ENCODE measurements around the gene CEP170. TPM values are rescaled to one million over a fixed set of nuclear protein-coding genes. Genes with fewer than 3 reads are reported as not detected.
A peak's percentile ranks its signal among the peaks of the same experiment; 100 is the strongest.

CEP170 gene
- total RNA-seq, 1 experiment from 2014 or later: 94.7 TPM

DNA sequence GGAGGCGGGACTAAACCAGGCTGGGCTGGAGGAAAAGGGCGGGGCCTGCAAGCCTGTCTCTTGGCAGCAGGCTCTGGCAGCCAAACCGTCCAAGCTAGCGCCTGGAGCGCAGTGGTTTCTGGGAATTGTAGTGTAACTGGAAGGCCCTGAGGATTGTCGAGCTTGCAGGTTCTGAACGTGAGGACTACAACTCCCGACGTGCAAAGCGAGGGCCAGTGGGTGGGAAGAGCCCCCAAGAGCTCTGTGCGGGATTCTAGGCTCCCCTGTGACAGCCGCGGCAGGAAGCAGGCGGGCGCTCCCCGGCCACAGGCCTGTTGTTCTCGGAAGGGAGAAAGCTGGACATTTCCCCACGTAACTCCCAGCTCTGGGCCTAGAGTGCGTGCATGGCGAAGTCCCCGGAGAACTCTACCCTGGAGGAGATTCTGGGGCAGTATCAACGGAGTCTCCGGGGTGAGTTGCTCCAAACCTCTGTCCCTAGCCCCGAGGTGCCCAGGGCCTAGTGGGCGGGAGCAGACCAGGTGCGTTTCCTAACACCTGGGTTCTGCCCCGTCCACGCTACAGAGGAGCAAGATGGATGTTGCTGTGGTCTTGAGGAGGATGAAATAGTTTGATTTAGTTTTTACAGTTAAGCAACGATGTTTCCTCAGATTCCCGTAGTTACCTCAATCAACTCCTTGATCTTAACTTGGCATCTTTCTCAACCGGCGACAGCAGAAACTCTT, 871 bp upstream of the CEP170 start, which contains the start of gene SDCCAG8:
SDCCAG8 (plus strand) TSS at position 251 of the 722 bp plus-strand sequence; CDS start at position 384, 133 bp downstream.
- H3K4me3 Mint-ChIP-seq: peak within 1 kb of the TSS; percentile 87
- POLR2A ChIA-PET: interaction anchor here (0.6 to 1.2 kb wide), 3 partner anchors 11 to 1047 kb away, joined by 3 read pairs; no protein-coding TSS in a partner anchor
- H3K4me1 Mint-ChIP-seq: peaks cover 27% of the 10 kb centered on the region
- CTCF ChIA-PET: interaction anchor here (0.6 to 1.3 kb wide), 6 partner anchors 9 to 42 kb away, joined by 3 to 4 read pairs (median 3); no protein-coding TSS in a partner anchor
- ATAC-seq (peak; percentile 82), DNase-seq (ENCODE audit: low spot score) (peak; percentile 98)
- H3K27me3 Mint-ChIP-seq (ENCODE audit: low read depth): no peaks in the 10 kb centered on the region
- no peaks in the 10 kb centered on the region for H3K36me3 Mint-ChIP-seq
- H3K9me3 Mint-ChIP-seq: no peaks in the 10 kb centered on the region
- peak within 1 kb of the TSS; percentile 94 for H3K27ac Mint-ChIP-seq
- TF ChIP-seq, protein P1, sequence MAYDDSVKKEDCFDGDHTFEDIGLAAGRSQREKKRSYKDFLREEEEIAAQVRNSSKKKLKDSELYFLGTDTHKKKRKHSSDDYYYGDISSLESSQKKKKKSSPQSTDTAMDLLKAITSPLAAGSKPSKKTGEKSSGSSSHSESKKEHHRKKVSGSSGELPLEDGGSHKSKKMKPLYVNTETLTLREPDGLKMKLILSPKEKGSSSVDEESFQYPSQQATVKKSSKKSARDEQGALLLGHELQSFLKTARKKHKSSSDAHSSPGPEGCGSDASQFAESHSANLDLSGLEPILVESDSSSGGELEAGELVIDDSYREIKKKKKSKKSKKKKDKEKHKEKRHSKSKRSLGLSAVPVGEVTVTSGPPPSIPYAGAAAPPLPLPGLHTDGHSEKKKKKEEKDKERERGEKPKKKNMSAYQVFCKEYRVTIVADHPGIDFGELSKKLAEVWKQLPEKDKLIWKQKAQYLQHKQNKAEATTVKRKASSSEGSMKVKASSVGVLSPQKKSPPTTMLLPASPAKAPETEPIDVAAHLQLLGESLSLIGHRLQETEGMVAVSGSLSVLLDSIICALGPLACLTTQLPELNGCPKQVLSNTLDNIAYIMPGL (CRISPR knock-in tag; IDR thresholded peaks at IDR 0.05): 0 out of 2 replicates have a peak, but pooled peaks have one; percentile 48
- no peak for TF ChIP-seq RORB (CRISPR knock-in tag; IDR thresholded peaks at IDR 0.05)
- TF ChIP-seq ZNF423 (CRISPR knock-in tag; IDR thresholded peaks at IDR 0.05): peak; percentile 99
- no peak for TF ChIP-seq ZNF416 (CRISPR knock-in tag; IDR thresholded peaks at IDR 0.05)
- no peak for TF ChIP-seq ZNF671 (CRISPR knock-in tag; IDR thresholded peaks at IDR 0.05)
- no peak for TF ChIP-seq SMAD3 (CRISPR knock-in tag; IDR thresholded peaks at IDR 0.05; ENCODE audit: borderline replicate concordance)
- no peak for TF ChIP-seq NFYB (CRISPR knock-in tag; conservative IDR thresholded peaks at IDR 0.05; ENCODE audit: low read depth)
- TF ChIP-seq, protein P2, sequence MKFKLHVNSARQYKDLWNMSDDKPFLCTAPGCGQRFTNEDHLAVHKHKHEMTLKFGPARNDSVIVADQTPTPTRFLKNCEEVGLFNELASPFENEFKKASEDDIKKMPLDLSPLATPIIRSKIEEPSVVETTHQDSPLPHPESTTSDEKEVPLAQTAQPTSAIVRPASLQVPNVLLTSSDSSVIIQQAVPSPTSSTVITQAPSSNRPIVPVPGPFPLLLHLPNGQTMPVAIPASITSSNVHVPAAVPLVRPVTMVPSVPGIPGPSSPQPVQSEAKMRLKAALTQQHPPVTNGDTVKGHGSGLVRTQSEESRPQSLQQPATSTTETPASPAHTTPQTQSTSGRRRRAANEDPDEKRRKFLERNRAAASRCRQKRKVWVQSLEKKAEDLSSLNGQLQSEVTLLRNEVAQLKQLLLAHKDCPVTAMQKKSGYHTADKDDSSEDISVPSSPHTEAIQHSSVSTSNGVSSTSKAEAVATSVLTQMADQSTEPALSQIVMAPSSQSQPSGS (CRISPR knock-in tag; IDR thresholded peaks at IDR 0.05; ENCODE audit: borderline replicate concordance, low read depth): no peak
- TF ChIP-seq, protein P3, sequence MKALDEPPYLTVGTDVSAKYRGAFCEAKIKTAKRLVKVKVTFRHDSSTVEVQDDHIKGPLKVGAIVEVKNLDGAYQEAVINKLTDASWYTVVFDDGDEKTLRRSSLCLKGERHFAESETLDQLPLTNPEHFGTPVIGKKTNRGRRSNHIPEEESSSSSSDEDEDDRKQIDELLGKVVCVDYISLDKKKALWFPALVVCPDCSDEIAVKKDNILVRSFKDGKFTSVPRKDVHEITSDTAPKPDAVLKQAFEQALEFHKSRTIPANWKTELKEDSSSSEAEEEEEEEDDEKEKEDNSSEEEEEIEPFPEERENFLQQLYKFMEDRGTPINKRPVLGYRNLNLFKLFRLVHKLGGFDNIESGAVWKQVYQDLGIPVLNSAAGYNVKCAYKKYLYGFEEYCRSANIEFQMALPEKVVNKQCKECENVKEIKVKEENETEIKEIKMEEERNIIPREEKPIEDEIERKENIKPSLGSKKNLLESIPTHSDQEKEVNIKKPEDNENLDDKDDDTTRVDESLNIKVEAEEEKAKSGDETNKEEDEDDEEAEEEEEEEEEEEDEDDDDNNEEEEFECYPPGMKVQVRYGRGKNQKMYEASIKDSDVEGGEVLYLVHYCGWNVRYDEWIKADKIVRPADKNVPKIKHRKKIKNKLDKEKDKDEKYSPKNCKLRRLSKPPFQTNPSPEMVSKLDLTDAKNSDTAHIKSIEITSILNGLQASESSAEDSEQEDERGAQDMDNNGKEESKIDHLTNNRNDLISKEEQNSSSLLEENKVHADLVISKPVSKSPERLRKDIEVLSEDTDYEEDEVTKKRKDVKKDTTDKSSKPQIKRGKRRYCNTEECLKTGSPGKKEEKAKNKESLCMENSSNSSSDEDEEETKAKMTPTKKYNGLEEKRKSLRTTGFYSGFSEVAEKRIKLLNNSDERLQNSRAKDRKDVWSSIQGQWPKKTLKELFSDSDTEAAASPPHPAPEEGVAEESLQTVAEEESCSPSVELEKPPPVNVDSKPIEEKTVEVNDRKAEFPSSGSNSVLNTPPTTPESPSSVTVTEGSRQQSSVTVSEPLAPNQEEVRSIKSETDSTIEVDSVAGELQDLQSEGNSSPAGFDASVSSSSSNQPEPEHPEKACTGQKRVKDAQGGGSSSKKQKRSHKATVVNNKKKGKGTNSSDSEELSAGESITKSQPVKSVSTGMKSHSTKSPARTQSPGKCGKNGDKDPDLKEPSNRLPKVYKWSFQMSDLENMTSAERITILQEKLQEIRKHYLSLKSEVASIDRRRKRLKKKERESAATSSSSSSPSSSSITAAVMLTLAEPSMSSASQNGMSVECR (CRISPR knock-in tag; IDR thresholded peaks at IDR 0.05; ENCODE audit: borderline replicate concordance): 0 out of 2 replicates have a peak, but pooled peaks have one; percentile 15
- no peak for TF ChIP-seq ZBTB21 (CRISPR knock-in tag; IDR thresholded peaks at IDR 0.05; ENCODE audit: borderline replicate concordance)
- TF ChIP-seq, protein P4, sequence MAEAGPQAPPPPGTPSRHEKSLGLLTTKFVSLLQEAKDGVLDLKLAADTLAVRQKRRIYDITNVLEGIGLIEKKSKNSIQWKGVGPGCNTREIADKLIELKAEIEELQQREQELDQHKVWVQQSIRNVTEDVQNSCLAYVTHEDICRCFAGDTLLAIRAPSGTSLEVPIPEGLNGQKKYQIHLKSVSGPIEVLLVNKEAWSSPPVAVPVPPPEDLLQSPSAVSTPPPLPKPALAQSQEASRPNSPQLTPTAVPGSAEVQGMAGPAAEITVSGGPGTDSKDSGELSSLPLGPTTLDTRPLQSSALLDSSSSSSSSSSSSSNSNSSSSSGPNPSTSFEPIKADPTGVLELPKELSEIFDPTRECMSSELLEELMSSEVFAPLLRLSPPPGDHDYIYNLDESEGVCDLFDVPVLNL (CRISPR knock-in tag; IDR thresholded peaks at IDR 0.05; ENCODE audit: borderline replicate concordance, low read depth): no peak
- TF ChIP-seq ETV6 (CRISPR knock-in tag; IDR thresholded peaks at IDR 0.05): peak; percentile 67; the same call in 1 of the 2 replicates
- no peak for TF ChIP-seq ZNF512 (CRISPR knock-in tag; IDR thresholded peaks at IDR 0.05; ENCODE audit: borderline replicate concordance)
- TF ChIP-seq ZSCAN18 (CRISPR knock-in tag; IDR thresholded peaks at IDR 0.05): no peak
- TF ChIP-seq, protein P5, sequence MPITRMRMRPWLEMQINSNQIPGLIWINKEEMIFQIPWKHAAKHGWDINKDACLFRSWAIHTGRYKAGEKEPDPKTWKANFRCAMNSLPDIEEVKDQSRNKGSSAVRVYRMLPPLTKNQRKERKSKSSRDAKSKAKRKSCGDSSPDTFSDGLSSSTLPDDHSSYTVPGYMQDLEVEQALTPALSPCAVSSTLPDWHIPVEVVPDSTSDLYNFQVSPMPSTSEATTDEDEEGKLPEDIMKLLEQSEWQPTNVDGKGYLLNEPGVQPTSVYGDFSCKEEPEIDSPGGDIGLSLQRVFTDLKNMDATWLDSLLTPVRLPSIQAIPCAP (CRISPR knock-in tag; IDR thresholded peaks at IDR 0.05): no peak
- no peak for TF ChIP-seq CBFB (CRISPR knock-in tag; IDR thresholded peaks at IDR 0.05; ENCODE audit: low read depth)
- peak; percentile 56 for TF ChIP-seq SP1 (CRISPR knock-in tag; conservative IDR thresholded peaks at IDR 0.05)
- 0 out of 2 replicates have a peak, but pooled peaks have one; percentile 13 for TF ChIP-seq GABPB1 (CRISPR knock-in tag; IDR thresholded peaks at IDR 0.05)
- peak; percentile 75; the same call in 1 of the 2 replicates for TF ChIP-seq TEAD1 (CRISPR knock-in tag; IDR thresholded peaks at IDR 0.05)
- peak; percentile 13; the same call in 1 of the 2 replicates for TF ChIP-seq ZNF232 (CRISPR knock-in tag; IDR thresholded peaks at IDR 0.05)
- TF ChIP-seq, protein P6, sequence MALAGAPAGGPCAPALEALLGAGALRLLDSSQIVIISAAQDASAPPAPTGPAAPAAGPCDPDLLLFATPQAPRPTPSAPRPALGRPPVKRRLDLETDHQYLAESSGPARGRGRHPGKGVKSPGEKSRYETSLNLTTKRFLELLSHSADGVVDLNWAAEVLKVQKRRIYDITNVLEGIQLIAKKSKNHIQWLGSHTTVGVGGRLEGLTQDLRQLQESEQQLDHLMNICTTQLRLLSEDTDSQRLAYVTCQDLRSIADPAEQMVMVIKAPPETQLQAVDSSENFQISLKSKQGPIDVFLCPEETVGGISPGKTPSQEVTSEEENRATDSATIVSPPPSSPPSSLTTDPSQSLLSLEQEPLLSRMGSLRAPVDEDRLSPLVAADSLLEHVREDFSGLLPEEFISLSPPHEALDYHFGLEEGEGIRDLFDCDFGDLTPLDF (CRISPR knock-in tag; IDR thresholded peaks at IDR 0.05): no peak

Measured in WTC11 (cell line).